ENCODE results near the gene E4F1.
"Not testable (repeated sequence)": the region's sequence is repeated elsewhere in the genome, so short reads cannot be mapped to it uniquely, and the experiment has no call there.

The E4F1 gene

GRCh38 chr16:2232094-2232990 is 9.0 kb downstream of the E4F1 start:
- no peak for DNase-seq

- no peak for DNase-seq
These were observed 9.8 kb downstream of the E4F1 start for GRCh38 chr16:2233046-2233775.

- no peak for DNase-seq
These were observed 10.8 kb downstream of the E4F1 start for GRCh38 chr16:2233872-2234812.

GRCh38 chr16:2234813-2235170 is 11.4 kb downstream of the E4F1 start:
- no peak for DNase-seq

- no peak for DNase-seq
These were observed 11.9 kb downstream of the E4F1 start for GRCh38 chr16:2235234-2235651.

GRCh38 chr16:2235695-2236336 is 12.4 kb downstream of the E4F1 start:
- DNase-seq, result no peak

GRCh38 chr16:2236337-2237101 is 13.1 kb downstream of the E4F1 start, which contains the start of gene DNASE1L2:
TSS of gene DNASE1L2 (plus strand) at chr16:2236444. CDS start at chr16:2236817, 373 bp downstream.
- DNase-seq, result no peak

- DNase-seq, result no peak
These were observed 13.7 kb downstream of the E4F1 start for GRCh38 chr16:2237102-2237482.

GRCh38 chr16:2237493-2238149 is 14.2 kb downstream of the E4F1 start:
- no peak for DNase-seq

GRCh38 chr16:2238150-2238837 is 14.9 kb downstream of the E4F1 start:
- DNase-seq, result no peak

GRCh38 chr16:2238838-2239675 is 15.7 kb downstream of the E4F1 start:
- no peak for DNase-seq

- not testable (repeated sequence) for DNase-seq
These were observed 16.9 kb downstream of the E4F1 start for GRCh38 chr16:2240331-2240730.

- no peak for DNase-seq
These were observed 19.2 kb downstream of the E4F1 start for GRCh38 chr16:2242598-2242997.

- no peak for DNase-seq
These were observed 19.7 kb downstream of the E4F1 start for GRCh38 chr16:2243031-2243528.

- no peak for DNase-seq
These were observed 20.4 kb downstream of the E4F1 start for GRCh38 chr16:2243781-2244180.

- DNase-seq, result no peak
These were observed 20.9 kb downstream of the E4F1 start for GRCh38 chr16:2244301-2244700.

- DNase-seq, result no peak
These were observed 21.8 kb downstream of the E4F1 start for GRCh38 chr16:2244926-2245795.

- DNase-seq, result no peak
These were observed 23.0 kb downstream of the E4F1 start for GRCh38 chr16:2246301-2246885.

Data from stimulated activated CD4-positive, alpha-beta T cell treated with anti-CD3 and anti-CD28 coated beads, Interleukin-12 subunit alpha, Interleukin-12 subunit beta, amount 100 ng/mL, for 4 hours (primary cell).